Activated CD4-positive, alpha-beta T cell treated with anti-CD3 and anti-CD28 coated beads, Interleukin-2, Interleukin-6, amounts not matched to agents 100 ng/mL and 50 ng/mL, durations not matched to agents 16 hours and 8 hours (primary cell): ENCODE results near the gene ELAVL2.

Experiments
- DNase-seq: peaks from one replicate; pipeline ENCODE4 v3.0.0-alpha.2; 2020

ELAVL2 gene

DNA sequence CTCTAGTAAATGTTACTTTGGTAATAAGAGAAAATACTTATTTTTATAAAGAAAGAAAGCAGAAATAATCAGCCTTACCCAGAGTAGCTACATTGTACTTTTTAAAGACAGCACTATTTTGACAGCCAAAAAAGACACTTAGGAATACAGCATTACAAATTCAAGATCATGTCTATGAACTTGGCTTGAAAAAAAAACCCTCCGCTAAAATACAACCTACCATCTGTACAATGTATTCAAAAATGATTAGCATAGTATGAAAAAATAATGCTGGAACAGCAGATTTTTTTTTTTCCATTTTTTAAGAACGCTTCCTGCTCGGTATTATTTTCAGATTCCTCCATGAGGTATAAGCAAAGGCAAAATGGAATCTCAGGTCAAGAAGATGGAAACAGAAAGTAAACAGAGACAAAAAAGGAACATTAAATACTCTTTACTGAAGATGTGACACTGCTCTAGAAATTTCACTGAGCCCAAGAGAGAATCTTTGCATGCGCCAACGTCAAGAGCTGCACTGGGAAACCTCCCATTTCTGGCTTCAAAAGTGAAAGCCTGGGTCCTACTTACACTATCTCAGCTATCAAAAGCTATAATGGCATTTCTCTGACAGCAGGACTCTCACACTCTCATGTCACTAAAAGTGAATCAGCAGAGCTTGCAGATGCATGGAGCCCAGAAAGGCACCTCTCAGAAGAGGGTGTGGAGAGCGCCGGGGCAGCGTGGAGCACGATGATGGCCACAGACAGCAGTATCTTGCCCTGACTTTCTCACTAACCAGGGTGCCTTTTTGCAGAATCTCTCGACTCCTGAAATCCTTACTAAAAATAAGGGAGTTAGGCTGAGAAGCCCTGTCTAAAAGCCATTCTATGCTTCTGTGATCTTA lies 167.4 kb downstream of the ELAVL2 start:
- no peak for DNase-seq

DNA sequence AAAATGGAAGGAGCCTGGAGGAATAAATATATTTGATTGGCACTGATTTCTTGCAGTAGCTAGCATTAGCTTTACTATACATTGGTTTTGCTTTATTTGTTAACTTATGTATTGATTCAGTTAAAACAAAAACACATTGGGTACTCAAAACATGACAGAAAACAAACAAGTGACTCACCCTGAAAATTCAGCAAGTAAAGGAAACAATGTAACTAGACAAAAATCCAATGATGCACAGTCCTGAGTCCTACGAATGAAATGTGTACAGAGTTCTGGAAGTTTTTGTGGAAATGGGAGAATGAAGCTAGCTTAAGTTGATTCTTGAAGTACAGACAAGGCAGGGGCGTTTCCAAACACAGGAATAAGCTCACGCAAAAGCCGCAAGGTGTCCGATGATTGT lies 175.0 kb downstream of the ELAVL2 start:
- DNase-seq: no peak

DNA sequence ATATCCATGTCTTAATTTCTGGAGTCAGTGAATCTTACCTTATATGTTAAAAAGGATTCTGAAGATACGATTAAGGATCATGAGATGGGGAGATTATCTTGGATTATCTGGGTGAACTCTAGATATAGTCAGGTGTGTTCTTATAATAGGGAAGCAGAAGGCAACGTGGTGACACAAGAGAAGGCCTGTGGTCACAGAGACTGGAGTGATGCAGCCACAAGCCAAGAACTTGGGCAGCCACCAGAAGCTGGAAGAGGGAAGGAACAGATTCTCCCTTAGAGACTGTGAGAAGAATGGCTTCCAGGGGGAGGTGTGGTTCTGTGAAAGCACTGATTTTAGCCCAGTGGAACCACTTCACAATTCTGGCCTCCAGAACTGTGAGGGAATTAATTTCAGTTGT lies 177.4 kb downstream of the ELAVL2 start:
- DNase-seq: no peak

DNA sequence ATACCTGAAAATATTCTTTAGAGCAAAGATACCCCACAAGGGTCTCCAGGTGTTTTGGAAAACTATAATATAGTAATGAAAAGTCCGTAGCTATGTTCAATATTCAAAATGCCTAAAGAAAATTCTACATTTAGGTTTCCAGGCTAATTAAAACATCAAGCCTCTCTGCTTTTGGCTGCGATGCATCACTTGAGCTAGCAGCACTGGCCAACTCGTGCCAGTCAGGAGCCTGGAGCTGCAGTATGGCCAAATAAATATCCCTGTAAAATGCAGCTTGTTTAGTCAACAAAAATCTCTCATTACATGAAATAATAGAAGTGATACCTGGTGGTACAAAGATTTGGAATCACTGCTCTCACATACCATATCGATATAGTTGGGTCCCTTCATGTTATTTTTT lies 181.1 kb downstream of the ELAVL2 start:
- DNase-seq: no peak

DNA sequence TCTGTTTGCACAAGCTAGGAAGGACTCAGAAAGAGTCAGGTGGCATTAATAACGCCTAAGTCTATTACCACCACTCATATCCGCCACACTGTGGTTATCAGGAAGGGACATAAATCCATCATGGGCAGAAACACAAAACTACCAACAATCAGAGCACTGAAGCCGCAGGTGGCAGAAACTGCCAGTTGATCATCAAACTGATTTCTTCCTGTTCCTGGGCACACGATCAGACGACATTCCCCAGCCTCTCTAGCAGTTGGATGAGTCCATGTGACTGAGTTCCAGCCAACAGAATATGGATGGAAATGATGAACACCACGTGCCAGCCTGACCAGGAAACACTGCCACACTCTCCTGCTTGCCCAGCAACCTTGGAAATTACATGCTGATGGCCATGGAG lies 181.7 kb downstream of the ELAVL2 start:
- DNase-seq: no peak

DNA sequence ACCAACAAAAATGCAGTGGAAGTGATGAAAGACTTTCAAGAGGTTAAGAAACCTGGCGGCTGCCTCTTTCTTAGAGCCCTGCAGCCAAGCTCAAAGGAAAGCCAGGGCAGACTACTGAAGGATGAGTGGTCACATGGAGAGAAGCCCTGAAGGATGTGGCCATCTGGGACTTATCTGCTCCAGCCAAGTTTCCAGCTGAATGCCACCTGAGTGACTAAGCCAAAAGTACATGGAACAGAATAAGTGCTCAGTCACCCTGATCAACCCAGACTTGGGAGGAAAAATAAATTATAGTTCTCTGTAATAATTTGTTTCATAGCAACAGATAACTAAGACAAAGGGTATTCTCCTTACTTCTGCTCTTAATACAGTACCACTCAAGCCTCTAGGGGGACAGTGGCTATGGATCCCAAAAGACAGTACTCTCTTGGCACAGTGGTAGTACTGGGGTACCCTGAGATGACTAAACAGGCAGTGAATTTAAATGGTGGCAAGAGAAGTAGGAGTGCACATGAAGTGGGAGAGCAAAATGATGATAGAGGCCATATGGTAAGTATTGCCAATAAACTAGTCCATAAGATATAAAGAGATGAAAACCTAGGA lies 182.3 kb downstream of the ELAVL2 start:
- no peak for DNase-seq
